Measurements from ENCODE around the gene MTSS2. TPM values are rescaled to one million over a fixed set of nuclear protein-coding genes. Genes with fewer than 3 reads are reported as not detected.

The MTSS2 gene
- total and polyA plus RNA-seq, 12 donors, result 11.6 to 145 (median 73.9) TPM

DNA sequence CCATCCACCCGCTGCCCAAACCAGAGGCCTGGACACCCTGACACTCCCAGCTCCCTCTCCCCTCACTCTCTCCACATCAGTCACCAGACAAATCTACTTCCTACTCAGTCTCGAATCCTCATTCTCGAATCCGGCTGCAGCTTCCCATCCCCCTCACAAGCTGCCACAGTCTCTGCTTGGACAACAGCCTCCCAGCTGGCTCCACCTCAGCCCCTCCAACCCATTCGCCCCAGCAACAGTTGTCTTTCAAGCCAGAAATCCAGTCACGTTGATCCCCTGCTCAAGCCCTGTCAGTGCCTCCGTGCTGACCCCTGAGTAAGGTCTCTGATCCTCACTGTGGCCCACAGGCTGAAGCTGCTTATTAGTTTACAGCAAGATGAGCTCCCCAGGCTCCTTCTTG lies 44.2 kb upstream of the MTSS2 start:
- WGBS, 4 donors, result 87 to 97% (median 93%) methylated on average over 7 of the region's 7 CpGs

DNA sequence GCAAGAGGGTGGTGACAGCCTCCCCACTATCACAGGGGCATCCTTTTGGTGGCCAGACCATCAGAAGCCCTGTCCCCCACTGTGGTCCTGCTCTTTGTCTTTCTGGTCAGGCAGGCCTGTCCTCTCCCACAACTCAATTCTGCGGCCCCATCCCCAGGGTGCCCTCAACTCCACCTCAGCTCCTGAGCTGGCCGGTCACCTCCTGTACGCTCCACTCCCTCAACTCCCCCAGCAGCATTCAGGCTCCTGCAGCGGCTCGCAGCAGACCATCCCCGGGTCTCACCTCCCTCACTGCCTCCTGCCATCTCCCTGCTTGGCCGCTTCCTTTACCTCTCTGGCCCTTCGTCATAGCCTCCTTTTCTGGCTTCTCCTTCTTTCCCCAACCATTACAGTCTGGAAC lies 43.4 kb upstream of the MTSS2 start:
- peaks cover 0 to 7% of the 10 kb centered on the region in 2 donors for H3K36me3 ChIP-seq (replicated peaks in 1 of 2)
- no peak for TF ChIP-seq POLR2A (IDR thresholded peaks at IDR 0.05)
- TF ChIP-seq, protein P1, sequence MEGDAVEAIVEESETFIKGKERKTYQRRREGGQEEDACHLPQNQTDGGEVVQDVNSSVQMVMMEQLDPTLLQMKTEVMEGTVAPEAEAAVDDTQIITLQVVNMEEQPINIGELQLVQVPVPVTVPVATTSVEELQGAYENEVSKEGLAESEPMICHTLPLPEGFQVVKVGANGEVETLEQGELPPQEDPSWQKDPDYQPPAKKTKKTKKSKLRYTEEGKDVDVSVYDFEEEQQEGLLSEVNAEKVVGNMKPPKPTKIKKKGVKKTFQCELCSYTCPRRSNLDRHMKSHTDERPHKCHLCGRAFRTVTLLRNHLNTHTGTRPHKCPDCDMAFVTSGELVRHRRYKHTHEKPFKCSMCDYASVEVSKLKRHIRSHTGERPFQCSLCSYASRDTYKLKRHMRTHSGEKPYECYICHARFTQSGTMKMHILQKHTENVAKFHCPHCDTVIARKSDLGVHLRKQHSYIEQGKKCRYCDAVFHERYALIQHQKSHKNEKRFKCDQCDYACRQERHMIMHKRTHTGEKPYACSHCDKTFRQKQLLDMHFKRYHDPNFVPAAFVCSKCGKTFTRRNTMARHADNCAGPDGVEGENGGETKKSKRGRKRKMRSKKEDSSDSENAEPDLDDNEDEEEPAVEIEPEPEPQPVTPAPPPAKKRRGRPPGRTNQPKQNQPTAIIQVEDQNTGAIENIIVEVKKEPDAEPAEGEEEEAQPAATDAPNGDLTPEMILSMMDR (IDR thresholded peaks at IDR 0.05), result no peak
- no peaks in the 10 kb centered on the region for H3K9me3 ChIP-seq (replicated peaks in 1 of 3)
- intact Hi-C loops (cut with DNase I), result no loop called here
- no peak for DNase-seq
- WGBS, 4 donors, result 97 to 99% (median 97%) methylated on average over 8 of the region's 8 CpGs
- no peak overlapping the region for H3K27ac ChIP-seq
- H3K4me1 ChIP-seq (replicated peaks in 1 of 2), result peaks cover 27% of the 10 kb centered on the region in 2 donors
- H3K27me3 ChIP-seq, result no peaks in the 10 kb centered on the region
- no peak overlapping the region for H3K4me3 ChIP-seq

More for the DNA sequence above, 44.2 kb upstream of the MTSS2 start:
- Histone ChIP-seq H3K4me1 (replicated peaks in 1 of 2) (peaks cover 19 to 20% of the 10 kb centered on the region in 2 donors), H3K4me3 (no peak overlapping the region), H3K9me3 (replicated peaks in 1 of 3) (no peaks in the 10 kb centered on the region), H3K27me3 (no peaks in the 10 kb centered on the region), H3K27ac (no peak overlapping the region), H3K36me3 (replicated peaks in 1 of 2) (peaks cover 0 to 7% of the 10 kb centered on the region in 2 donors)
- DNase-seq, result no peak
- TF ChIP-seq, protein P1 (IDR thresholded peaks at IDR 0.05), result no peak
- TF ChIP-seq POLR2A (IDR thresholded peaks at IDR 0.05), result no peak
- intact Hi-C loops (cut with DNase I), result no loop called here

DNA sequence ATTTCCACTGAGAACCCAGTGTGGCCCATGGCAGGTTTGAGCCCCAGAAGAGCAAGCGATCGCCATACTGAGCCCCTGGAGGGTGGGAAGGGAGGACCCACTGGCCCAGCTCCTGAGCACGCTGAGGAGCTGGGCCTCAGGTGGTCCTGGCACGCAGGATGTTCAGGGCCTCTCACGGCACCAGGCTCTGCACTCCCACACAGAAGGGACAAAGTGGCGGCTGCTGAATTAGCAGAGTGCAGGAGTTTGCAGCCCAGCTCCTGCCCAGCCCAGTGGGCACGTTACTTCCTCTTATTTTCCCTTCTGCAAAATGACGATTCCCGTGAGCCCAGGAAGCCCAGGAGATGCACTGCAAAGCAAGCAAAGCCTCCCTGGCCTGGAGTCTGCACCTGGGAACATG lies 42.3 kb upstream of the MTSS2 start:
- no peak overlapping the region for H3K4me3 ChIP-seq
- H3K27ac ChIP-seq, result no peak overlapping the region
- DNase-seq, result no peak
- intact Hi-C loops (cut with DNase I), result no loop called here
- H3K9me3 ChIP-seq (replicated peaks in 1 of 3), result no peaks in the 10 kb centered on the region
- H3K36me3 ChIP-seq (replicated peaks in 1 of 2), result peaks cover 0 to 7% of the 10 kb centered on the region in 2 donors
- TF ChIP-seq POLR2A (IDR thresholded peaks at IDR 0.05), result no peak
- TF ChIP-seq, protein P1 (IDR thresholded peaks at IDR 0.05), result no peak
- H3K27me3 ChIP-seq, result no peaks in the 10 kb centered on the region
- H3K4me1 ChIP-seq (replicated peaks in 1 of 2), result peaks cover 27 to 28% of the 10 kb centered on the region in 2 donors
- WGBS, 4 donors, result 84 to 95% (median 89%) methylated on average over 4 to 9 of the region's 9 CpGs

DNA sequence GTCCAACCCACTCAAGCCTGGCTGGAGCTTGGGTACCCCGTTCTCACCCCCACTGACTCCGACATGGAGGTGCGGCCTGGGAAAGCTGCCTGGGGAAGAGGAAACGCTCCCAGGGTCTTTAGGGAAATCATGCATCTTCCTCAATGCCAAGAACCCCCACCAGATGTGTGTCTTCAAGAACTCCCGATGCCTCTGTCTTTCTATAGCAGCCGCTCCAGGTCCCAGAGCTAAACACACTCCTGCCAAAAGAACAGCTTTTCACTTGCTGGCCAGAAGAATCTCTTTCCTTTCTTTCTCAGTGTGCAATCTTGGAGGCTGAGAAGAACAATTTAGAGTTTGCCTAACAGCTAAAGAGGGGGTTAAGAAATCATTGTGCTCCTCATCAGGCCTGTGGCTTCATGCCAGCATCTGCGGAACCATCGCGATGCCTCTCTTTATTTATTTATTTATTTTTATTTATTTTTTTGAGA lies 41.1 kb upstream of the MTSS2 start:
- H3K4me3 ChIP-seq, result no peak overlapping the region
- intact Hi-C loops (cut with DNase I), result no loop called here
- H3K27me3 ChIP-seq, result no peaks in the 10 kb centered on the region
- H3K9me3 ChIP-seq (replicated peaks in 1 of 3), result no peaks in the 10 kb centered on the region
- TF ChIP-seq POLR2A (IDR thresholded peaks at IDR 0.05), result no peak
- TF ChIP-seq, protein P1 (IDR thresholded peaks at IDR 0.05), result no peak
- peak overlapping the region in 4 of 5 donors; percentile 67 to 93 (median 83) for H3K27ac ChIP-seq
- no peak for DNase-seq
- H3K4me1 ChIP-seq (replicated peaks in 1 of 2), result peaks cover 27 to 28% of the 10 kb centered on the region in 2 donors
- H3K36me3 ChIP-seq (replicated peaks in 1 of 2), result peaks cover 0 to 7% of the 10 kb centered on the region in 2 donors
- 68 to 84% (median 80%) methylated on average over 9 of the region's 9 CpGs for WGBS, 4 donors

Data from adrenal gland (tissue), 12 donors.